CD4-positive, alpha-beta T cell (primary cell): ENCODE measurements around the gene ACADSB. TPM values are rescaled to one million over a fixed set of nuclear protein-coding genes. Genes with fewer than 3 reads are reported as not detected.

Experiments used
- ATAC-seq: fragments of 200-7000 bp; cut with Tn5 transposase; one replicate; pipeline ENCODE4 v1.10.0; 2022; ENCODE audit warnings: mild to moderate bottlenecking; ENCODE audit not compliant: poor library complexity
- CTCF ChIA-PET: fragments of 350-600 bp; sonication (Branson Sonifier 250); formaldehyde crosslinking; loops from one replicate; lab custom pipeline; 2021; ENCODE audit warnings: antibody characterized with exemption, inconsistent platforms; lab: Charles Lee
- POLR2A ChIA-PET: fragments of 350-600 bp; sonication (Branson Sonifier 250); formaldehyde crosslinking; loops from one replicate; lab custom pipeline; 2021; ENCODE audit warnings: antibody characterized with exemption, inconsistent platforms; lab: Charles Lee
- DNase-seq, 14 experiments: peaks; one replicate each; pipeline ENCODE4 v3.0.0-alpha.2; 2013 to 2020; ENCODE audit warnings: mixed read lengths in 2 of 14
- H3K27ac ChIP-seq, 2 donors: one replicate each; pipeline versions ENCODE4 v1.5.1 to v1.7.0; 2013; ENCODE audit warnings: low read length in 2 of 2, low read depth in 1 of 2, mild to moderate bottlenecking in 1 of 2
- H3K27me3 ChIP-seq, 2 experiments: 1 replicate in 1 of 2; 2 replicates in 1 of 2; pipeline versions ENCODE4 v1.6.1 to v1.7.0; 2013; ENCODE audit warnings: low read length in 2 of 2, control low read depth in 1 of 2, mild to moderate bottlenecking in 1 of 2, moderate library complexity in 1 of 2; ENCODE audit not compliant: insufficient read depth in 2 of 2, control insufficient read depth in 1 of 2
- H3K36me3 ChIP-seq: one replicate; pipeline ENCODE4 v1.6.1; 2013; ENCODE audit warnings: low read length, control low read depth; ENCODE audit not compliant: insufficient read depth
- H3K4me1 ChIP-seq: one replicate; pipeline ENCODE4 v1.6.1; 2013; ENCODE audit warnings: low read length, control low read depth; ENCODE audit not compliant: insufficient read depth
- H3K4me3 ChIP-seq: one replicate; pipeline ENCODE4 v1.5.1; 2013; ENCODE audit warnings: mild to moderate bottlenecking, low read length, moderate library complexity
- H3K9me3 ChIP-seq, 2 experiments: 1 replicate in 1 of 2; 2 replicates in 1 of 2; pipeline versions ENCODE4 v1.6.1 to v1.7.0; 2013; ENCODE audit warnings: low read length in 2 of 2, mild to moderate bottlenecking in 2 of 2, control low read depth in 1 of 2, moderate library complexity in 1 of 2; ENCODE audit not compliant: control insufficient read depth in 1 of 2, insufficient read depth in 1 of 2
- H3K27ac Mint-ChIP-seq: one replicate; pipeline ENCODE4 v1.8.0; 2020; ENCODE audit warnings: mixed read lengths
- H3K27me3 Mint-ChIP-seq: one replicate; pipeline ENCODE4 v1.8.0; 2021; ENCODE audit warnings: mixed read lengths
- H3K36me3 Mint-ChIP-seq: one replicate; pipeline ENCODE4 v1.8.0; 2021; ENCODE audit warnings: low read depth, mixed read lengths
- H3K4me1 Mint-ChIP-seq: one replicate; pipeline ENCODE4 v1.8.0; 2021; ENCODE audit warnings: low read depth, mixed read lengths
- H3K4me3 Mint-ChIP-seq: one replicate; pipeline ENCODE4 v1.8.0; 2020; ENCODE audit warnings: mild to moderate bottlenecking, mixed read lengths
- H3K9me3 Mint-ChIP-seq: one replicate; pipeline ENCODE4 v1.8.0; 2020; ENCODE audit warnings: mixed read lengths
- CTCF ChIP-seq: fragments of 200-600 bp; IDR thresholded peaks from one replicate; pipeline ENCODE4 v1.8.0; 2022; ENCODE audit warnings: antibody characterized with exemption, mild to moderate bottlenecking
- intact Hi-C, 2 experiments: fragments of 100-400 bp; cut with DNase I in 1 of 2; cut with micrococcal nuclease in 1 of 2; formaldehyde crosslinking; loops; one replicate each; pipeline versions ENCODE4 v1.15.1 to v1.9.0; 2023 to 2025; cut with DNase I, micrococcal nuclease
- total RNA-seq, 174 experiments: library from RNA in 2 of 174; stranded (reverse) in 2 of 174; gene quantifications; one replicate each; pipeline ENCODE4 v1.2.3 and lab custom pipeline; 2021 to 2026

The ACADSB gene
- total RNA-seq, 2 experiments from 2014 or later, result 16.6 to 17.9 TPM

DNA sequence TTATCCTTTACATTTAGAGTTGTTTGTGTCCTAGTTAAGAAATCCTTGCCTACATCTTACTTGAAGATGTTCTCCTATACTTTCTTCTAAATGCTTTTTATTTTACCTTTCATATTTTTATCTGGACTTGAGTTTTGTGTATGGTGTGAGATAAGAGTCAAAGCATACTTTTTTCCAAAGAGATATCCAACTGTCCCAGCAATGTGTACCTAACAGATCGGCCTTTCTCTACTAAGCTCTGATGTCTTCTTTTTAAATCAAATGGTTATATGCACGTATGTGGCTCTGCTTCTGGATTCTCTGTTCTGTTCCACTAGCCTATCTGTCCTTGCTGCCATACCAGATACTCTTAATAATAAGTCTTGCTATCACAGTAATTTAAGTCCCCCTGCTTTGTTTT, 7.4 kb upstream of the ACADSB start:
- POLR2A ChIA-PET, result no interaction called here
- Mint-ChIP-seq H3K27me3 (no peaks in the 10 kb centered on the region), H3K36me3 (peaks cover 65% of the 10 kb centered on the region), H3K4me1 (peaks cover 68% of the 10 kb centered on the region), H3K9me3 (no peaks in the 10 kb centered on the region), H3K4me3 (no peak overlapping the region), H3K27ac (peak overlapping the region; percentile 41)
- Histone ChIP-seq H3K4me3 (no peak overlapping the region), H3K36me3 (peaks cover 25% of the 10 kb centered on the region), H3K9me3 (no peaks in the 10 kb centered on the region), H3K27ac (no peak overlapping the region), H3K27me3 (no peaks in the 10 kb centered on the region), H3K4me1 (peaks cover 5% of the 10 kb centered on the region)
- DNase-seq, result no peak
- ATAC-seq, result no peak
- intact Hi-C loops, result loop anchor here in 1 of 2 experiments (10.0 kb wide), 1 partner anchor 627 kb away; the partner anchor contains the start of gene PLEKHA1
- no peak for TF ChIP-seq CTCF
- CTCF ChIA-PET, result no interaction called here

GRCh38 chr10:123004298-123004697, 4.5 kb upstream of the ACADSB start:
- Histone ChIP-seq H3K9me3 (no peaks in the 10 kb centered on the region), H3K4me3 (no peak overlapping the region), H3K4me1 (peaks cover 13% of the 10 kb centered on the region), H3K36me3 (peaks cover 7% of the 10 kb centered on the region), H3K27me3 (no peaks in the 10 kb centered on the region), H3K27ac (no peak overlapping the region)
- Mint-ChIP-seq H3K9me3 (no peaks in the 10 kb centered on the region), H3K4me1 (peaks cover 82% of the 10 kb centered on the region), H3K36me3 (peaks cover 54% of the 10 kb centered on the region), H3K27ac (no peak overlapping the region), H3K27me3 (no peaks in the 10 kb centered on the region), H3K4me3 (no peak overlapping the region)
- no peak for DNase-seq
- POLR2A ChIA-PET, result no interaction called here
- CTCF ChIA-PET, result no interaction called here
- intact Hi-C loops, result loop anchor here in 1 of 2 experiments (10.0 kb wide), 1 partner anchor 629 kb away; the partner anchor contains the start of gene PLEKHA1
- TF ChIP-seq CTCF, result no peak
- no peak for ATAC-seq

- ATAC-seq (peak; percentile 21), DNase-seq (peak; percentile 11 to 78 (median 33))
- no peaks in the 10 kb centered on the region for H3K27me3 ChIP-seq
- POLR2A ChIA-PET, result interaction anchor here (0.7 to 5.9 kb wide), 16 partner anchors 9 to 1909 kb away, joined by 3 to 74 read pairs (median 8); partner anchors contain the start of genes BUB3, C10orf88, FAM24B and PLEKHA1
- peak overlapping the region; percentile 94 to 99 for H3K27ac ChIP-seq
- Mint-ChIP-seq H3K36me3 (peaks cover 31% of the 10 kb centered on the region), H3K4me1 (peaks cover 72% of the 10 kb centered on the region), H3K9me3 (no peaks in the 10 kb centered on the region), H3K27ac (peak overlapping the region; percentile 95), H3K4me3 (peak overlapping the region; percentile 97), H3K27me3 (no peaks in the 10 kb centered on the region)
- peaks cover 22% of the 10 kb centered on the region for H3K4me1 ChIP-seq
- H3K9me3 ChIP-seq, result no peaks in the 10 kb centered on the region
- peaks cover 12% of the 10 kb centered on the region for H3K36me3 ChIP-seq
- no peak for TF ChIP-seq CTCF
- CTCF ChIA-PET, result interaction anchor here (0.9 to 3.9 kb wide), 2 partner anchors 10 to 27 kb away, joined by 3 to 27 read pairs; partner anchors contain the start of gene PSTK
- intact Hi-C loops, result loop anchor here (1.0 to 10.0 kb wide), 9 partner anchors 27 to 1910 kb away; partner anchors contain the start of genes BUB3 (in 2 of the 2), FAM24B (in 2 of the 2), PSTK (in 2 of the 2) and ATE1 (in 1 of the 2)
- peak overlapping the region; percentile 91 for H3K4me3 ChIP-seq
Measured at GRCh38 chr10:123007558-123008354, 1.1 kb upstream of the ACADSB start.
